ENCODE data around the gene GSE1.

GRCh38 chr16:85615852-85616606, 2.9 kb downstream of the GSE1 start:
- TF ChIP-seq NFRKB (IDR thresholded peaks at IDR 0.05) = no peak
- no peak for TF ChIP-seq L3MBTL2 (conservative IDR thresholded peaks at IDR 0.05)
- no peak for TF ChIP-seq SP1 (IDR thresholded peaks at IDR 0.05)
- TF ChIP-seq FOXA1 (IDR thresholded peaks at IDR 0.05) = no peak
- TF ChIP-seq FOXK2 (IDR thresholded peaks at IDR 0.05) = no peak
- no peak for TF ChIP-seq BHLHE40 (IDR thresholded peaks at IDR 0.05; ENCODE audit: borderline replicate concordance)
- no peak for TF ChIP-seq CTBP1 (IDR thresholded peaks at IDR 0.05; ENCODE audit: borderline replicate concordance)
- TF ChIP-seq PKNOX1 (IDR thresholded peaks at IDR 0.05) = no peak
- TF ChIP-seq SUZ12 (IDR thresholded peaks at IDR 0.05) = no peak
- TF ChIP-seq FOXM1 (IDR thresholded peaks at IDR 0.05; ENCODE audit: borderline replicate concordance) = no peak
- TF ChIP-seq TARDBP (IDR thresholded peaks at IDR 0.05) = no peak
